ENCODE data around the gene RASSF8.
A peak's percentile ranks its signal among the peaks of the same experiment; 100 is the strongest.

RASSF8 gene

DNA sequence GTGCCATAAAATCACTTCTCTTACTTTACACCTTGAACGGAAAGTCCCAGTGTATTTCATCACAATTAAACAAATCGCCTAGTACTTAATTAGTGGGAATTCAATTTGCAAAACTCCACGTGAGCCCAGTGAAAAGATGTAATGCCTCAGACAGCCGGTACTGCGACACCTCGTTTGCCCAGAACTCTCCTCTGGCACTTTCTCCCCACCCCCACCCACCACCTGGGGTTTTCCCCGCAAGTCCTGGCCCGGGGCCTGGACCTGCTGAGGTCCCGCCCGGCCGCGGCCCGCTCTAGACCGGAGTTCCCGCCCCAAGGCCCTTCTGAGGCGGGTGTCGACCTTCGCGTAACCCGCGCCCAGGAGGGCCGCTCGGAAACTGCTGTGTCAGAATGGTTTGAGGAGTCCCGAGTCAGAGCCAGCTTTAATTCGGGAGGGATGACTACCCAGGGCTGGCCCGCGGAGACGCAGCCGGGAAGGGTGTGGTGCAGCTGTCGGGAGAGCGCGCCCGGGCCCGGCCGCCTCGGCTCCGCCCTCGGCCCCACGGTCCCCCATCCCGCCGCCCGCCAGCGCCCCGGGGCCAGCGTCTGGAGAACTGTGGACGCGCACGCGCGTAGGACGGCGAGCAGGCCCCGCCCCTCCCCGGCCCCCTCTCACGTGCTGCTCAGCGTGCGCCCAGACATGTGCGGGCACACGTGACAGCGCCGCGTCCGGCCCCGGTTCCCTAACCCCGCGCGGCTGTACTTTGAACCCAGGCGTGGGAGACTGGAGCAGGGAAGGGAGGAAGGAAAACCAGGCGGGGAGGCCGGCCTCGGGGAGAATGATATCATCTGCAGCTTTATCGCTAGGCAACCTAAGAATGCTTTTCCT lies 155.6 kb downstream of the RASSF8 start:
- peak; percentile 83 for DNase-seq

GRCh38 chr12:26114720-26115401 lies 156.4 kb downstream of the RASSF8 start:
- no peak for DNase-seq

- DNase-seq = no peak
Observed at GRCh38 chr12:26116829-26117715, 158.6 kb downstream of the RASSF8 start.

DNA sequence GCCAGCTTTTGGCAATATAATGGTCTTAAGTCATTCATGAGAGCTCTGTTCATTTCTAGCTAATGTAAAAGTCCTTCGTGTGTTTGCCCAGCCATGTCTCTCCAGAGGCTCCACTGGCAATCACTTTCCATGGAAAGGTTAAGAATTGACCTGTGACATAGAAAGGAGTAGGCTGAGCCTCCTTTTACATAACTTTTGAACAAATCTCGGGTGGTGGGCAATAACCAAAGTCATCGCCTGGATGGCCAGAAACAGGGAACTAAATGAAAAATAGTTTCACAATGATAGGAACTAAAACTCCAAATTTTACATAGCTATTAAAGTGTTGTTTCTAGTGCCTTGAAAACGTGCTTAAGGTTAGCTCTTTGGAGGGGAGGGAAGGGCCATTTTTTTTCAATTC lies 159.8 kb downstream of the RASSF8 start:
- DNase-seq = no peak

- no peak for DNase-seq
Observed at GRCh38 chr12:26119391-26119989, 161.0 kb downstream of the RASSF8 start.

DNA sequence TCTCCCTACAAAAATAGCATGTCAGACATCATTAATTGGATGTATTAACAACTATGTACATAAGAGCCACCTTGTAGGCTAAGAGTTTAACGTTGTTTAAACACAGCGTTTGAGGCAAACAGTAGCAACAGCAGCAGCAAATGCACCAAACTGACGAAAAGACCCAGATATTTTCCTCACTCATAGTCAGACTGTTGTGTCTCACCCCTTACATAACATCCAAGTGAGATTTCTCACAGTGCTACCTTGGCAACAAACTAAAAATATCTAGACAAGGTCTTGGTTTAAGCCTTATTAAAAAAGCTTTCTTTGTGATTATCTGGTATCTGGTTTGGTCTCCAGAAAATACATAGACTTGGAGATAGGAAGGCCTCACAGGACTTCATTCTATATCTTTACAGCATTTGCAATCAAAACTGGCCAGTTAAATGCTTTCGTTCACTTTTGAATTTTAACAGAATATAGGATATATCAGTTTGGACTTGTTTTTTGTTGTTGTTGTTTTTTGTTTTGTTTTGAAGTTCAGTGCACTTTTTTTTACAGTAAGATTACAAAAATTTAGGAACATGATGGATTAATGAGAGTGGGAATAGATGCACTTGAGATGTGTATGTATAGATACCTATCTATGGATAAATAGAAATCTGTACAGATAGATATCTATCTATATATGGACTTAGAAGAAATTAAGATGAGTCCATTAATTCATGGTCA lies 162.2 kb downstream of the RASSF8 start:
- no peak for DNase-seq

DNA sequence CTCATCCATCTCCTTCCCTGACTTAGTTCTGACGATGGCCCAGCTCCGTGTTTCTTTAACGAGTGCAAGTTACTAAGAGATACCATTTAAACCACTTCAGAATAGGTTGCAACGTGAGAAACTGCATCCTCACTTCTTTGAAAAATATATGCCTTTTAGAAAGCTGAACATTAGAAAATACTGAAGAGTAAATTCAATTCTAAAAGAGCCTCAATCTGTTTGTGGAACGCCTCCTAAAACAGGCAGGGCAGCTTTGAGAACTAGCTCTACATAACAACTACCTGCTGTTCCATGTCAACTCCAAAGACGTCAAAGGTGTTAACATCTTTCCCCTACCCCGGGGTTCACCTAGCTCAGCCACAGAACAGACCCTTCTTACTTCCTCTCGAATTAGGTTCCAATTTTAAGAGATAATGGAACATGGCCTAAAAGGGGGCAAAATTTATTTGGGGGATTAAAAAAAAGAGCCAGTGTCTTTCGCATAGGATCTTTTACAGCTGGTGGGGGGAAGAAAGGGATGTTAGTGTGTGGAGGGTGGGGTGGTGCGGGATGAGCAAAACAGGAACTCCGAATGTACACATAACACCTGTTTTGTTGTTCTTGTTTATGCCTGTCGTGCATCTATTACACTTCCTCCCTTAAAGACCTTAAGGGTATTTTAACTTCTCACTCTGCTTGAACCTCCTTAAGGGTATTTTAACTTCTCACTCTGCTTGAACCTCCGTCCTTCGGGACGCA lies 163.0 kb downstream of the RASSF8 start:
- DNase-seq = no peak

DNA sequence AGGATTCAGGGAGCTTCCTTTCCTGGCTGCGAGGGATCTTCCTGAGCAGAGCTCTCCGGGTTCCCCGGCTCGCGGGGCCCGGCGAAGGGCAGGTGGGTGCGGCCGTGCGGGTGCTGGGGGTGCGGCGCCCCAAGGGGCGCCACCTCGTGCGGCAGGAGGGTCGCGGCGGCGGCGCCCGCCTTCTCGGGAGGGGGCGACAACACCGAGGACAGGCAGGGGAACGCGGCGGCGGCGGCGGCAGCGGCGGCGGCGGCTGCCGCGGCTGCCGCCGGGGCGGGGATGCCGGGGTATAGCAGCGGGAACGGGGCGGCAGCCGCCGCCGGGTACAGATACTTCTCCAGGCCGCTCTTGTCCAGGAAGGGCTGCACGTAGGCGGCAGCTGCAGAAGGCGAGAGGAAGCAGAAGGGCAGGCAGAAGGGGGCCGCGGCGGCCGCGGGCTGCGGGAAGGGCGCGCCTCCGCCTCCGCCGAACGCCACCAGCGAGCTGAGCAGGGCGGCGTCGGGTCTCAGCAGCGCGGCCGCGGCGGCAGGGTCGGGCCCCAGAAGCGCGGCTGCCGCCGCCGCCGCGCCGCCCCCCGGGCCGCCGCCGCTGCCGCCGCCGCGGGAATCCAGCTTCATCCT lies 163.7 kb downstream of the RASSF8 start:
- peak; percentile 29 for DNase-seq

- DNase-seq = peak; percentile 45
Observed at GRCh38 chr12:26122681-26123481, 164.4 kb downstream of the RASSF8 start.

DNA sequence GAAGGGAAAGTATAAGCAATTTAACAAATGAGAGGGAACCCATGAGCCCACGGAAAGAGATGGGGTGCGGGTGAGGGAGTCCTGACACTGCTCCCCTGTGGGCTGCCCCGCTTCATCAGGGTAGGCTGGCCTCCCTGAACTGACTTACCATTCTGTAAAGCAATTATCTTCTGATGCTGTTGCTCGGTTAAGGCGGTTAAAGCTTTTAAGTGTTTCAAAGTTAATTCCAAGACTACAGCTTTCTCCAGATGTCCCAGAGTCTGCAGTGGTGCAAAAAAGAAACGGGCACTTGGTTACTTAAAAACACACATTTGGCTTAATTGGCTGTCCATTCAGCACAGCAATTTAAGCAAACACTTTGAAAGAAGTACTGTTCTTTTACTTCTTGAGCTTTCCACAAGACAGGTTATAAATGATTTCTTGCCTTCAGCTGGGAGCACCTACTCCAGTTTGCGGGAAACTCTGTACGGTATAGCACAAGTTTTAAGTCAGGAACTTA lies 165.0 kb downstream of the RASSF8 start:
- no peak for DNase-seq

- peak; percentile 9 for DNase-seq
Observed at GRCh38 chr12:26124446-26125399, 166.2 kb downstream of the RASSF8 start, which contains the start of gene BHLHE41. BHLHE41 (minus strand) TSS chr12:26125037; CDS start chr12:26124779, 258 bp downstream.

GRCh38 chr12:26125400-26126339 lies 167.2 kb downstream of the RASSF8 start:
- DNase-seq = peak; percentile 57

GRCh38 chr12:26126340-26127284 lies 168.1 kb downstream of the RASSF8 start:
- DNase-seq = peak; percentile 64

GRCh38 chr12:26127404-26127803 lies 168.9 kb downstream of the RASSF8 start:
- DNase-seq = no peak

- DNase-seq = no peak
Observed at GRCh38 chr12:26128168-26128567, 169.7 kb downstream of the RASSF8 start.
